SU-DHL-6 (cell line): ENCODE measurements around the gene SLC6A12.

Source experiments
- EZH2phosphoT487 ChIP-seq: fragments of 200-600 bp; sonication (generic), shearing (Covaris generic); conservative IDR thresholded peaks from 2 replicates; pipeline ENCODE4 v1.6.1; 2018; ENCODE audit warnings: mild to moderate bottlenecking, antibody characterized with exemption, low read length, moderate library complexity, mixed read lengths
- TF ChIP-seq, protein P1 (sequence below): fragments of 200-600 bp; sonication (generic); IDR thresholded peaks from one replicate; pipeline ENCODE4 v1.5.1; 2017; ENCODE audit warnings: antibody characterized with exemption, mild to moderate bottlenecking, low read length, moderate library complexity; ENCODE audit not compliant: insufficient read depth, poor library complexity, severe bottlenecking

DNA sequence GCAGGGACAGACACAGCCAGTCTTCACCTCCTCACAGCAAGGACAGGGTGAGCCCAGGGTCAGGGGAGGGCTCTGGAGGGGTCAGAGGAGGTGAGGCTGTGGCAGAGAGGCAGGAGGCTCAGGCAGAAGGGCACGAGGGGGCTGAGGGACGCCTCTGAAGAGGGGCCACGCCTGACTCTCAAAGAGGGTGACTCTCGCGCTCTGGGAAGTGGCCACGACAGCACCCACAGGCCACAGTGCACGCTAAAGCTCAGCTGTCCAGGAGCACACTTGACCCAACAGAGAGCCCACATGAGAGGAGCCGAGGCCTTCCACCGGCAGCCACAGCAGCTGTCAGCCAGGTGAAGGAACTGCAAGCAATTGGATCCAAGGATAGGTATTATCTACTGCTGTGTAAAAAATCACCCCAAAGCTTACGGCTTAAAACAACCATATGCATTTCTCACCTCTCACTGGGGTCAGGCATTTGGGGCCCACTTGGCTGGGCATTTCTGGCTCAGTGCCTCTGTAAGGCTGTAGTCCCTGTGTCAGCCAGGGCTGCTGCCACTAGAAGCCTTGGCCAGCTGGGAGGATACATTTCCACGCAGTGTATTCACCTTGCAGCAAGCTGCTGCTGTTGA, 27.8 kb downstream of the SLC6A12 start:
- TF ChIP-seq, protein P1, sequence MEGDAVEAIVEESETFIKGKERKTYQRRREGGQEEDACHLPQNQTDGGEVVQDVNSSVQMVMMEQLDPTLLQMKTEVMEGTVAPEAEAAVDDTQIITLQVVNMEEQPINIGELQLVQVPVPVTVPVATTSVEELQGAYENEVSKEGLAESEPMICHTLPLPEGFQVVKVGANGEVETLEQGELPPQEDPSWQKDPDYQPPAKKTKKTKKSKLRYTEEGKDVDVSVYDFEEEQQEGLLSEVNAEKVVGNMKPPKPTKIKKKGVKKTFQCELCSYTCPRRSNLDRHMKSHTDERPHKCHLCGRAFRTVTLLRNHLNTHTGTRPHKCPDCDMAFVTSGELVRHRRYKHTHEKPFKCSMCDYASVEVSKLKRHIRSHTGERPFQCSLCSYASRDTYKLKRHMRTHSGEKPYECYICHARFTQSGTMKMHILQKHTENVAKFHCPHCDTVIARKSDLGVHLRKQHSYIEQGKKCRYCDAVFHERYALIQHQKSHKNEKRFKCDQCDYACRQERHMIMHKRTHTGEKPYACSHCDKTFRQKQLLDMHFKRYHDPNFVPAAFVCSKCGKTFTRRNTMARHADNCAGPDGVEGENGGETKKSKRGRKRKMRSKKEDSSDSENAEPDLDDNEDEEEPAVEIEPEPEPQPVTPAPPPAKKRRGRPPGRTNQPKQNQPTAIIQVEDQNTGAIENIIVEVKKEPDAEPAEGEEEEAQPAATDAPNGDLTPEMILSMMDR, result no peak
- no peak for TF ChIP-seq EZH2phosphoT487
